CD4-positive, alpha-beta T cell treated with Interleukin-4 for 1 hour (primary cell): ENCODE data around the gene LRRC3.

Experiments used
- DNase-seq, 2 donors: peaks; one replicate each; pipeline ENCODE4 v3.0.0-alpha.2; 2020 to 2022

LRRC3 gene

DNA sequence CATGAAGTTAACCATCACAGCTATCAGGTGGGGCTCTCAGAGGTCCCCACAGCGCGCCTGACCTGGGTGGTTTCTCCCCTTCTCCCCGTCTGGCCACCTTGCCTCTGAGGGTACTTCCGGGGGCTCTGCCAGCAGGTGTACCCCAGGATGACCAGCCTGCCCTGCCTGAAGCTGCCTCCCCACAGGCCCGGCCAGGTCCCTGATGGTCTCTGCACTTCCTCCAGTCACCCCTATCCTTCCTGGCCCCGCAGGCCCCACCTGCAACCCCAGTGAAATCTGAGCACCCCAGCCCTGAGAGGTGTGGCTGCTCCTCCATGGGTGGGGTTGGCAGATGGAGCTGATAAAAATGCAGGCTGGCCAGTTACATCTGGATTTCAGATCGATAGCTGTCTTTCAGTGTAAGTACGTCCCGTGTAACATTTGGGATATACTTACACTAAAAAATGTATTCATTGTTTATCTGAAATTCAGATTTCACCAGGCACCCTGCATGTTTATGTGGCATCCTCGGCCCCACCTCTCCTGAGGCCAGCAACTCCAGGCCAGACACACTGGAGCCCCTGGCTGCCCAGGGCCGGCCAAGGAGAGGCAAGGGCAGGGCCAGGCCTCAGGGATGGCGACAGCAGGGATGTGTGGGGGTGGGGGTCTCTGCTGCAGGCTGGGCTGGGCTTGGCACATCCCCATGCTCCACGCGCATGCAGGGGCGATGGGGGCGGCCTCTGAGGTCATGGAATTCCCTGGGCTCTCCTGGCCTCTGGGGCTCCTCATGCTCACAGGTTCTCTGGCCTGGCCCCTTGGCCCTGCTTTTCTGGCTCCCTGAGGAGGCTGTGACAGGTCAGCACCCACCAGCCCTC, 25.1 kb downstream of the LRRC3 start:
- DNase-seq: no peak

DNA sequence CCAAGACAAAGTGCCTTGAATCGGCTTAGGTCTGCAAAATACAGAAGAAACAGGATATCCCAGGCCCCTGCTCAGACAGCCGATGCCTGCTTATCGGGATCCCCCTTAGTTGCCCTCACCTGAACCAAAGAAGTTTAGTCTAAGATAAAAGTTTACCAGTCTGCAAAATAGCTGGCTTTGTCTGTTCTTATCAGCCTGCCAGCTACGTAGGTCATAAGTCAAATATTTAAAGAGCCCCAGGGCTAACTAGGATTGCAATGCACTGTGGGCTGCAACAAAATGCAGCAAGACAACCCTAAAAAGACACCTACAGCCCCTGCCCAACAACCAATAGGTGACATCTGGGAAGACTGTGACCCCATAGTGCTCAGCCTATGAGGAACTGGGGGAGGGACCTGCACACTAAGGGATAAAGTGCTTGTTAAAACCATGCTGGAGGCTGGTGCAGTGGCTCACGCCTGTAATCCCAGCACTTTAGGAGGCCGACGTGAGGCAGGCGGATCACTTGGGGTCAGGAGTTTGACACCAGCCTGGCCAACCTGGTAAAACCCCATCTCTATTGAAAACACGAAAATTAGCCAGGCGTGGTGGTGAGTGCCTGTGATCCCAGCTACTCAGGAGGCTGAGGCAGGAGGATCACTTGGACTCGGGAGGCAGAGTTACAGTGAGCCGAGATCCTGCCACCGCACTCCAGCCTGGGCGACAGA, 27.4 kb downstream of the LRRC3 start:
- DNase-seq: no peak

DNA sequence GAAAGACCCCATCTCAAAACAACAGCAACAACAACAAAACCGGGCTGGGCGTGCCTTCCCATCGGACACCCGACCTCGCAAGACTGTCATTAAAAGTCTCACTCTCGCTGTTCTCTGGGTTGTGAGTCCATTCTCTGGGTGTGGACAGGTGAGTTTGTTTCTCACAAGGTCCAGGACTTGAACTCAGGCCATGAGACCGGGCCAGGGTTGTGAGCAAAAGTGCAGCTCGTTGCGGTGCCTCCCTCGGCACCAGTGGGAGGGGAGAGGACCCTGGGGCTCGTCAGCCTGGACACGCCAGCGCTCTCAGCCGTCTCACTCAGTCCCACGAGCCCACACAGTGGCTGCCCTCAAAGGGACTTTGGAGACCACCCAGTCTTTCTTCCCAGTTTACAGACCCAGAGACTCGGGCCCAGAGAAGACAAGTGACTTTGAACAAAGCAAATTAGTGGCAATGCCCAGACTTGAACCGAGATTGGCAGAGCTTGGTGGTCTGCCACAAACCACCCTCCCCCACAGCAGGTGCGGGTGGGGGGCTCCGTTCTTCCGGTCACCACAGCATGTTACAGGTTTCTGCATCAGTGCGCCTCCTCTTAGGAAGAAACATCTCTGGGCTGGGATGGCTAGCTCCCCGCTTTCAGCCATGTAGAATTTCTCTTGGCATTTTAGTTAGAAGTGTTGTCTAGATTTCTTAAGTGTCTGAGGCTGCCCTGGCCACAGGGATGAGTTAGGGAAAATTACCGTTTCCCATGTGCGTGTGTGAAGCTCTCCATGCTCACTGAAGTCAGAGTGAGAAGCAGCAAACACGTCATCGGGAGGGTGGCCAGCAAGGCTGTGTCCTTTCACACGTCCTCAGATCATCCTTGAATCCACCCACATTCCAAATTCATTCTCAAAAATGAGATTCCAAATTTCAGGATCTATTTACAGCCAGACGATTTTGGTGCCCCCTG, 28.3 kb downstream of the LRRC3 start:
- DNase-seq: no peak

DNA sequence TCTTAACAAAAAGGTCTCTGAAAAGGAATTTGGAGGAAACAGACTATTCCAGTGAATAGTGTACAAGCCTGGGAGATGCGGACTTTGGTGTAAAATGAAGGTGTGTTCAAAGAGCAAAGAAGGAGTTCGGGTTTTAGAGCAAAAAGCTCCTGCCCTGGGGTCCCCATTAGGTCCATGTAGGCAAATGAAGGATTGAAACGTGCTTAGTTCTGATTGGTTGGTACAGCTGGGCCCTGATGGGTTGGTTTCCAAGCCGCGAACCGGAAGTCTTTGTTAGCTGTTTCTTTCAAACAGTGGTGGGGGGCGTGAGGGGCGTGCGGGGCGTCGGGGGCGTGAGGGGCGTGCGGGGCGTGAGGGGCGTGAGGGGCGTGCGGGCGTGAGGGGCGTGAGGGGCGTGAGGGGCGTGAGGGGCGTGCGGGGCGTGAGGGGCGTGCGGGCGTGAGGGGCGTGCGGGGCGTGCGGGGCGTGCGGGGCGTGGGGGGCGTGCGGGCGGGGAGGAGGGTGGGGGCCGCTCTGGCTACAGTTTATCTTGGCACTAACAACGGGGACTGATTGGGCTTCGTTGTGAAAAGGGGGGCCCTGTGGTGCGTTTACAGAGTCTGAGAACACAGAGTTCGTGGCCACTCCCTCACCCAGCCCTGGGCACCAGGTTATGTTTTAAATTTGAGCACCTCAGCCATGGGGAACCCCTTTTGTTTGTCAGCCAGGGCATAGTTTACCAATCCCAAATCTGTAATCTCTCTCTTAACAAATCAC, 29.4 kb downstream of the LRRC3 start:
- no peak for DNase-seq

DNA sequence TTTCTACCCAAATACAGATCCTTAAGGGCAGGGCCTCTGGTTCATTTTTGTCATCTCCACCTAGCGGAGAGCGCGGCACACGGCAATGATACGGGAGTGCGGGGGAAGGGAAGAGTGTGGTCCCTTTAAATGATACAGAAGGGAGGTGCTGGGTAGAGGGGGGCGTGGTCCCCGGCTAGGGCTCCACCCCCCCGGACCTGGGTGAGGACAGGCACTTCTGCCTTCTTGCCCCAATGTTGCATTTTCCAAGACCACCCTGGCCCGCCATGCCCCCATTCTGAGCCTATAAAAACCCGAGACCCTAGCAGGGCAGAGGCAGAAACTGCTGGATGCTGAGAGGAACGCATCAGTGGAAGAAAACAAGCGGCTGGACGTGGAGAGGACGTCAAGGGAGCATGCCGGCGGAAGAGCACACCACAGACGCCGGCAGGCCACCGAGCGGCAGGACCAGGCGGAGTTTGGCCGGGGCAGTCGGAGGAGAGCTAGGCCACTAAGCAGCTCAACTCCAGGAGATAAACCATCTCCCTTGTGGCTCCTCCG, 30.0 kb downstream of the LRRC3 start:
- DNase-seq: peak; percentile 48 to 65

DNA sequence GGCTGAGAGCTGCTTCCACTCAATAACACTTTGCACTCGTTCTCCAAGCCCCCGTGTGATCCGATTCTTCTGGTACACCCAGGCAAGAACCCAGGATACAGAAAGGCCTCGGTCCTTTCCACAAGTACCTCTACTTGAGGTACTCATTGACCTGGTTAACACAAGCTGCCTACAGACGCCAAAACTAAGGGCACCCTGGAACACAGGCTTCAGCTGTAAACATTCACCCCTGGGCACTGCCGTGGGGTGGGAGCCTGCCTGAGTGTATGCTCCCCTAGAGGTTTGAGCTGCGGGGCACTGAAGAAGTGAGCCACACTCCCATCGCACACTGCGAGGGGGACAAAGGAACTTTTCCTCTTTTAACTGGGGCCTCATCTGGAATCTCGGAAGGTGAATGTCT, 30.5 kb downstream of the LRRC3 start:
- DNase-seq: no peak

DNA sequence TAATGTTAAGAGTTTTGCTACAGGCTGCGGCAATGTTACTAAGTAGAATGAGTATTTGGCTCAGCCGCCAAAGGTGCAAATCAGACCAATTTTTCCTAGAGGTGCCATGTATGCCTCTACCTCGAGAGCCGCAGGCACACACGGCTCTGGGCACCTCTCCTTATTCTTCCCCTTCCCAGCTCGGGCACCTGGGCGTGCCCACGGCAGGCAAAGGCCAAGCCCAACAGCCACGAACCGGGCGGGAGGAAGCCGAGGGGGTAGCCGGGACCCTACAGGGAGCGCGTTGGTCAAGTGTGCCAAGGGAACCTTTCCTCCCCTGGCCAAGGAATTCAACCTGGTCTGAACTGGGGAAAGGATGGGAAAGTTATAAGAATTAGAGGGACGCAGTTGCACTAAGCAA, 31.0 kb downstream of the LRRC3 start:
- DNase-seq: no peak

DNA sequence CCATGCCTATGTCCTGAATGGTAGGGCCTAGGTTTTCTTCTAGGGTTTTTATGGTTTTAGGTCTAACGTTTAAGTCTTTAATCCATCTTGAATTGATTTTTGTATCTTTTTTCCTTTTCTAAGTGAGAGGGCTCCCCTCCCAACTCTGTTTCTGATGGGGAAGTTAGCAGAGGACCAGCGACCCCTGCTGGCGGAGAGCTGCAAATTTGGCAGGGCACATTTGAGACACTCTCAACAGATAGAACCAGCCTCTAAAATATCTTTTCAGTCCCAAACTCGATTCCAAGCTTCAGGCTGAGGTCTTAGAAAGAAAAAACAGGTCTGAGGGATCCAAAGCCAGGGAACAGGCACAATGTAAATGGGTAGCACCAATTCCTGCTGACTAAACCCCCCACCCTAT, 32.5 kb downstream of the LRRC3 start:
- peak; percentile 43 to 44 for DNase-seq

DNA sequence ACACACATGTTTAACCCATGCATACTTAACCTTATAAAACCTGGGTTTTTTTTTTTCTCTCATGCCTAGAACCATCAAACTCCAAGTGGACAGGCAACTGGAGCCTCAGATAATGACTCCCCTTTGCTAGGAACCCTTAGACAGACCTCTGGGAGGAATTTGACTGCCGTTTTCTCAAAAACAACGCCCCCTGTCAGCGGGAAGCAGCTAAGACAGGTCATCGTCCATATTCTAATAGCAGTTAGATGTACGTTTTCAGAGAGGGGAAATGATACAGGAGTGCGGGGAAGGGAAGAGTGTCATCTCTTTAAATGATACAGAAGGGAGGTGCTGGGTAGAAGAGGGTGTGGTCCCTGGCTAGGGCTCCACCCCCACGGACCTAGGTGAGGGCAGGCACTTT, 34.7 kb downstream of the LRRC3 start:
- no peak for DNase-seq

DNA sequence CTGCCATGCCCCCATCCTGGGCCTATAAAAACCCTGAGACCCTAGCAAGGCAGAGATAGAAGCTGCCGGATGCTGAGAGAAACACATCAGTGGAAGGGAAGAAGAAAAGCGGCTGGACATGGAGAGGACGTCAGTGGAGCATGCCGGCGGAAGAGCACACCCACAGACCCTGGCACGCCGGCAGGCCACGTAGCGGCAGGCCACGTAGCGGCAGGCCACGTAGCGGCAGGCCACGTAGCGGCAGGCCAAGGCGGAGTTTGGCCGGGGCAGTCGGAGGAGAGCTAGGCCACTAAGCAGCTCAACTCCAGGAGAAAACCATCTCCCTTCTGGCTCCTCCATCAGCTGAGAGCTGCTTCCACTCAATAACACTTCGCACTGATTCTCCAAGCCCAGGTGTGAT, 35.1 kb downstream of the LRRC3 start:
- no peak for DNase-seq

DNA sequence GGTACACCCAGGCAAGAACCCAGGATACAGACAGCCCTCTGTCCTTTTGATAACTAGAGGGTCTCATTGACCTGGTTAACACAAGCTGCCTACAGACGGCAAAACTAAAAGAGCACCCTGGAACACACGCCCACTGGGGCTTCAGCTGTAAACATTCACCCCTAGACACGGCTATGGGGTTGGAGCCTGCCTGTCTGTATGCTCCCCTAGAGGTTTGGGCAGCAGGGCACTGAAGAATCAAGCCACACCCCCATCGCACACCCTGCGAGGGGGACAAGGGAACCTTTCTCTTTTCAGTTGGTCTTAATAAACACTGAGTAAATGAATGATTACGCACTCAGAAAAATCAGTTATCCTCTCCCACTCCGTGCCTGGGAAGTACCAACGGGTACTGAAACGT, 35.5 kb downstream of the LRRC3 start:
- no peak for DNase-seq

DNA sequence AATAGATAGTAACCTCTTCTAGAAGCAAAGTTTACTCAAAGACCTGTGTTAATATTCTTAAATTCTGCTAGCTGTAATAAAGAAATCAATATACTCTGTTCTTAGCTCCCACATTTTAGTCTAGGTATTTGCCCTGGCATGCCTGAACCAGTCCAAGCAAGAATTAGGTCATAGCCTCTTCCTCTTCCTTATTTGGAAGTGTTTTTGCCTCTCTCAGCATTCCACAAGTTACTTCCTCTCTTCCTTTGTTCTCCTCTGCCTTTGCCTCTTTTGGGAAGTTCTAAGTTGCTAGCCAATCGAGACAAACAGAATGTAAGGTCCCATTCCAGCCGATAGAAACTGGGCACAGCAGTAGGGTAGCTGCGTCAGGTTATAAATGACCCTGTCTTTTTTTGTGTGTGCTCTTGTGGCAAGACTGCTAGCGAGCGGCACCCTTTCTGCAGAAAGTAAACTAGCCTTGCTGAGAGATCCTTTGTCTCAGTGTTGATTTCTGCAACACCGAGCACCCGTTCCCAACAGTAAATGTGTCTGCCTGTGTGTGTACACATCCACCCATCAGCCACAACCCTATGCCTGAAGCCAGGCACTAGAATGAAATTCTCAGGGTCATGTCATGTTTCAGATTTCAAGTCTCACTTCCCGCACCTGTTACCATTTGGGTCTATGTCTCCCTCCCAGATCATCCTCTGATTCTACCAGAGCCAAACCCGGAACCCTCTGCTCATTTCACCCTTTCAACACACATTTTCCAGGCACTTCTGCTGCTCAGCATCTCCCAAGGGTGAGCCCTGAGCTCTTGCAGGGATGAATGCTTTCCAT, 37.5 kb downstream of the LRRC3 start:
- DNase-seq: no peak

DNA sequence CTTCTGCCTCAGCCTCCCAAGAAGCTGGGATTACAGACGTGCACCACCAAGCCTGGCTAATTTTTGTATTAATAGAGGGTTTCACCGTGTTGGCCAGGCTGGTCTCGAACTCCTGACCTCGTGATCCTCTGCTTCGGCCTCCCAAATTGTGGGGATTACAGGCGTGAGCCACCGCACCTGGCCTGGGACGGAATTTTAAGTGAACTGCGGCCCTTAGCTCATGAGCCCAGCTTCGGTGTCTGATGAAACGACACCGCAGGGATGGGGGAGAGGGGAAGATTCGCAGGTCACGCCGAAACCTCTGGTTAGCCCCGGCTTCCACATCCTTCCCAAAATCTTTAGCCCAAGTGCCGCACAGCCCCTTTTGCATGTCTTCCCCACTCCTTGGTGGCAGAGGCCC, 39.1 kb downstream of the LRRC3 start:
- DNase-seq: no peak

DNA sequence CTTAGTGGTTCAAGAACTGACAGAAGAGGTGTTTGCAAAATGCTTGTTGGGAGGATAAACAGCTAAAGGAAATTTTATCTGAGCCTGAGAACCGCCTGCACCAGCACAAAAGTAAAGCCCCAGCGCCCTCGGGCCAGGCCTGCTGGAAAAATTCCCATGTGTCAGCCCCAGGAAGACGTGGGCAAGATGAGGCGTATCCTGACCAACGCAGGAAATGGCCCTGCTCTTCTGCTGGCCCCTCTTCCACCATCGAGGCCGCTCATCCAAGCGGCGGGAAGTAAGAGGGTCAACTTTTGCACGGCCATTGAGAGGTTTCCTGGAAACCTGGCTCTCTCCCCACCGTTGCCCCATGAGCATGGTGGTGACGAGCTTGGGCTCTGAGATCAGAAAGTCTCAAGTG, 39.6 kb downstream of the LRRC3 start:
- no peak for DNase-seq

DNA sequence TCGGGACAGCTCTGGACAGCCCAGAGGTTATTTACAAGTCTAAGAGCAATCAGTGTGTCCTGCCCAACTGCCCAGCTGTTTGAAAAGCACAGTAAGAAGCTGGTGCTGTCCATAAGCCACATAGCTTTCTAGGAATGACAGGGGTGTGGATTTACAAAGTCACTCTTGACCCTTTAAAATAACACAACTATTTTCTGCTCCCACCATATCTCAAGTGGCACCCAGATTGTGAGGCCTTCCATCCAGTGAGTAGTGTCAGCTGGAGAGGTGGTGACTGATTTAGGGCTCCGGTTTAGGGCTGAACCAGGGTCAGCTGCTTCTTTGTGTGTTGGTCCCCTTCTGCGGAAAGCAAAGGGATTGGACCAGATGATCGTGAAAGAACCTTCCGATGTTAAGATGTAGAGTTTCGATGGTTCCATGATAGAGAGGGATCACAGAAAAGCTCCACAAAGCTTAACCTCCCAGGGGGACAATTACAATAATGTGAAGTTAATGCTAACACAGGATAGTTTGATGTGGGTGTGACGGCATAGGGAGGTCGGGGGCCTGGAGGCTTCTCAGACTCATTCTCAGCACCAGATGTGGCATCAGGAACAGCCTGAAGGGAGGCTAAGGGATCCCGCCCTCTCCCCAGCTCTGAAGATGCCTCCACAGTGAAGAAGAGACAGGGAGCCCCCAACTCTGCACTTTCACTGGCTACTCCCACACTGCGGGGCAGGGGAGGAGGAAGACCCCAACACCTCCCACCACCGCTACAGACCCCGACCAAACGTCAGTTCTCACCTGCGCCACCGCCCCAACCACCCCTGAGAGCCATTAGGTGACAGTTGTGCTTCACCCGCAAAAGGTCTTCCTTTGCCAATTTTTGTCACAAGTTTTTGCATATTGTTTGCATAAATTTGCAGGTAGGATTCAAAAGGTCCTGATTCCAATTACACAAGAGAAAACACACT, 40.6 kb downstream of the LRRC3 start:
- no peak for DNase-seq

DNA sequence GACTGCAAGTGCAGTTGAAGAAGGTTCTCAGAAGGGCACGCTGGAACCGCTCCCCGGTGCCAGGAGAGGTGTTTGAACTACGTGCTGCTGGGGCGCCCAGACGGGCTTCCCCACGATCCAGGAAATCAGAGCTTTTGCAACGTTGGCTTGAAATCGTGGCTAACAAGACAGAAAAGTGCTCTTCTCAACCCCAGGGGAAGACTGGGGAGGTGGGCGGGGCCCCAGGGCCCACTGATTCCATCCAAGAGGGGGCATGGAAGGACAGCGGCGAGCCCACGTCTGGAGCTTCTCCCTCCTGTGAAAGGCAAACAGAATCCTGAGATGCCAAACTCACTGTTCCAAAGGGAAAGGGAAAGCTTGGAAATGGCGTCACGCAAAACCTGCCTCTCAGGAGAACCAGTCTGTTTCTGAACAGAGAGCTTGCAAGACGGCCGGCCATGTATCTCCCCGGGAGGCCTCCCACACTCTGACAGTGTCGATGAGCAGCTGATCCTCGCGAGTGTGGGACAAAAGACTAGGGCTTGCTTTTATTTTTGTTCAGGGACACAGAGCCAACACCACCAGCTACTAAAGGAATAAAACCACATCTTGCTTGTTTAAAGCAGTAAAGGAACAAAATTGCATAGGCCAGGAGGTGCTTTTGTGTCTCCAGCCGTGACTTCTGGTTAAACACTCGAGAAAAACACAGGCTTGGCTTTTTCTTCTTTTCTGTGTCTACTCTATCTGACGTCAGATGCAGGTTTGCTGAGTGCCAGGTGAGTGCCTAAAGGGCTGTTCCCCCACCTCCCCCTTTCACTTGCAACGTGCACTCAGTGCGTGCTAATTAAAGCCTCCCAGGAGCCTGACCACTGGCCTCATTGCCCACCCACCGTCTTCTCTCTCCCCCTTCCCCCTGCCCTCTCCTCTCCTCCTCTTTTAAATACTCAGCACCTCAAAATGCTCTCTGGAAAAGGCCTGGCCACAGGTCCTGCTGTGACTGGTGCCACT, 41.5 kb downstream of the LRRC3 start:
- DNase-seq: no peak

DNA sequence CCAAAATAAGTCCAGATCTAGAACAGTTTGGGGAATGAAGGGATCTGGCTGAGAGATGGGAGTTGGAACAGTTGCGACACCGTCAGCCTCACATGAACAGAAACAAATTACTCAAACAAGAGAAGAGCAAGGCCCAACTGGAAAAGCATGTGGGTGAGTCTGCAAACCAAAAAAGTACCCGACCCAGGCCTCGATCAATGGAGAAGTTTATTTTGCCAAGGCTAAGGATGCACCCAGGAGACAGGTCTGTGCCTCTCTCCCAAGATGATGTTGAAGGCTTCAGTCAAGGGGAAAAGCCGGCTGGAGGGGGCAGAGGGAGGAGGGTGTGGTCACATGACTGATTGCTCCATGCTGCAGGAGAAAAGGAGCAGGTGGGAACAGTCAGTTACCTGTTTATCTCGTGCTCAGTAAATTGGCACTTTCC, 42.4 kb downstream of the LRRC3 start:
- no peak for DNase-seq

DNA sequence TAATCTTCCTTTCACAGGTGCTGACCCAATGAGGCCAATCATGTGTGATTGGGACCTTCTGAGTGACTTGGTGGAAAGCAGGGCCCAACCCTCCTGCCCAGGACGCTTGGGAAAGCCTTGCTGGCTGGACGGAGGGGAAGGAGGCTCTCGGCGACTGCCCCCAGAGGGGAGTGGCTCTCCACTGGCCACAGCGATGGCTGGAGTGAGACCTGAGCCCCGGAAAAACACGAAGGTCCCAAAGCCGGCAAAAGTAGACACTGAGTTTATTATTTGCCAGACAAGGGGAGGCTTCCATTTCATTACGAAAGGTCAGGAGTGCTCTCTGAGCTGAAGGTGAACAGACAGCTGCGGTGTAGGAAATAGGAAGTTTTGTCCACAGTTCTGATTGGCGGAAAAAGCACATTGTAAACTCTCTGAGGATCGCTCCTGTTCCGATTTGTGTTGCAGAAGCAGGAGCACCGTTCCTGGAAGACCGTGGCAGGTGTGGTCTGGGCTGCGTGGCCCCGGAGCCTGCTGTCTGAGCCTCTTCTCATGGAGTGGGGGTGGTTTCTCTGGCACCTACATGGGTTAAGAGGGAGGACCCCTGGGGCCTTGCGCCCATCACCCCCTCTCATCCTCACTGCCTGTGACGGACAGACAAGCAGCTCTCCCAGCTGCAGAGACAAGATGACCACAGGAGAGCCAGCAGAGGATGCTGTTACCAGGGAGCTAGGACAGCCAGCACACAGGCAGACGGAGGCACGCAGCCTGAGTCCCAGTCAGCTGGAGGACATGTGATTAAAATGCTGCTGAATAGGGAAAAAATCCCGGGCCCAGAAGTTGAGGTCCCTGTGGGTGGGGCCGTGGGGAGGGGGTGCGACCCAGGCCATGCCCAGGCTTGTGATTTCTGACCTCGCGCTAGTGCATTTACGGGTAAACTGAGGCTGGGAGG, 43.2 kb downstream of the LRRC3 start:
- no peak for DNase-seq
